ENCODE data around the gene ABCC6.
"Not testable (repeated sequence)": the region's sequence is repeated elsewhere in the genome, so short reads cannot be mapped to it uniquely, and the experiment has no call there.

- not testable (repeated sequence) for TF ChIP-seq CTCF (IDR thresholded peaks at IDR 0.05); REST (IDR thresholded peaks at IDR 0.05; ENCODE audit: insufficient read depth in 1 of 2, low read depth in 2 of 2, low read length in 1 of 2); SIN3A (IDR thresholded peaks at IDR 0.05; ENCODE audit: borderline replicate concordance, insufficient read depth, low read depth, low read length); POLR2AphosphoS5 (IDR thresholded peaks at IDR 0.05; ENCODE audit: low read depth, low read length); TCF7L2 (IDR thresholded peaks at IDR 0.05; ENCODE audit: low read depth, low read length)
These were observed 1.9 kb downstream of the ABCC6 start for GRCh38 chr16:16221382-16221781.
